Trophoblast cell (in vitro differentiated cells and primary cell): ENCODE data around the gene TMEM232.

Experiments
- DNase-seq, 2 donors: peaks; one replicate each; pipeline ENCODE4 v3.0.0-alpha.2; 2016
- H2AFZ ChIP-seq: 2 replicates; pipeline ENCODE4 v1.6.1; 2013; ENCODE audit warnings: low read length, moderate library complexity, mild to moderate bottlenecking; ENCODE audit not compliant: insufficient read depth, poor library complexity
- H2AK5ac ChIP-seq: 2 replicates; pipeline ENCODE4 v1.6.1; 2013; ENCODE audit warnings: mild to moderate bottlenecking, low read length
- H2BK120ac ChIP-seq: 2 replicates; pipeline ENCODE4 v1.6.1; 2013; ENCODE audit warnings: low read length, mild to moderate bottlenecking, moderate library complexity; ENCODE audit not compliant: insufficient read depth, poor library complexity
- H2BK12ac ChIP-seq: 2 replicates; pipeline ENCODE4 v1.6.1; 2013; ENCODE audit warnings: mild to moderate bottlenecking, low read length, moderate library complexity
- H2BK5ac ChIP-seq: 2 replicates; pipeline ENCODE4 v1.6.1; 2013; ENCODE audit warnings: low read length, low read depth, moderate library complexity, mild to moderate bottlenecking; ENCODE audit not compliant: poor library complexity
- H3K14ac ChIP-seq: 2 replicates; pipeline ENCODE4 v1.6.1; 2013; ENCODE audit warnings: mild to moderate bottlenecking, low read length
- H3K18ac ChIP-seq: 2 replicates; pipeline ENCODE4 v1.6.1; 2013; ENCODE audit warnings: mild to moderate bottlenecking, low read length
- H3K23ac ChIP-seq: 2 replicates; pipeline ENCODE4 v1.6.1; 2013; ENCODE audit warnings: low read length
- H3K27ac ChIP-seq: 2 replicates; pipeline ENCODE4 v1.5.1; 2013; ENCODE audit warnings: low read depth, mild to moderate bottlenecking, inconsistent platforms, low read length, moderate library complexity
- H3K27me3 ChIP-seq: 2 replicates; pipeline ENCODE4 v1.6.1; 2013; ENCODE audit warnings: inconsistent platforms, mild to moderate bottlenecking, low read length, moderate library complexity; ENCODE audit not compliant: insufficient read depth
- H3K36me3 ChIP-seq, 2 experiments: 1 replicate in 1 of 2; 2 replicates in 1 of 2; pipeline ENCODE4 v1.6.1; 2013; ENCODE audit warnings: low read length in 2 of 2, mild to moderate bottlenecking in 2 of 2, moderate library complexity in 1 of 2; ENCODE audit not compliant: insufficient read depth in 2 of 2, control insufficient read depth in 1 of 2
- H3K4ac ChIP-seq: 2 replicates; pipeline ENCODE4 v1.6.1; 2013; ENCODE audit warnings: low read depth, mild to moderate bottlenecking, low read length, moderate library complexity
- H3K4me1 ChIP-seq, 2 experiments: 1 replicate in 1 of 2; 2 replicates in 1 of 2; pipeline ENCODE4 v1.6.1; 2013; ENCODE audit warnings: low read length in 2 of 2, mild to moderate bottlenecking in 2 of 2, moderate library complexity in 1 of 2; ENCODE audit not compliant: insufficient read depth in 2 of 2, control insufficient read depth in 1 of 2
- H3K4me2 ChIP-seq: 2 replicates; pipeline ENCODE4 v1.6.1; 2013; ENCODE audit warnings: inconsistent platforms, mild to moderate bottlenecking, low read length, moderate library complexity
- H3K4me3 ChIP-seq: 2 replicates; pipeline ENCODE4 v1.5.1; 2013; ENCODE audit warnings: mild to moderate bottlenecking, low read depth, low read length, inconsistent platforms
- H3K79me1 ChIP-seq: one replicate; pipeline ENCODE4 v1.6.1; 2013; ENCODE audit warnings: low read length
- H3K79me2 ChIP-seq: 2 replicates; pipeline ENCODE4 v1.6.1; 2013; ENCODE audit warnings: low read length, mild to moderate bottlenecking; ENCODE audit not compliant: control insufficient read depth, insufficient read depth, poor library complexity
- H3K9ac ChIP-seq: 2 replicates; pipeline ENCODE4 v1.6.1; 2013; ENCODE audit warnings: mild to moderate bottlenecking, low read length
- H3K9me3 ChIP-seq: 2 replicates; pipeline ENCODE4 v1.6.1; 2013; ENCODE audit warnings: low read depth, mild to moderate bottlenecking, control low read depth, inconsistent platforms, low read length; ENCODE audit not compliant: insufficient read depth
- H4K12ac ChIP-seq: 2 replicates; pipeline ENCODE4 v1.6.1; 2013; ENCODE audit warnings: low read depth, mild to moderate bottlenecking, low read length, moderate library complexity
- H4K8ac ChIP-seq: 2 replicates; pipeline ENCODE4 v1.6.1; 2013; ENCODE audit warnings: low read depth, mild to moderate bottlenecking, low read length, moderate library complexity
- H4K91ac ChIP-seq: one replicate; pipeline ENCODE4 v1.6.1; 2013; ENCODE audit warnings: low read depth, mild to moderate bottlenecking, low read length, moderate library complexity
- WGBS: extraction: QIAGEN DNeasy Blood & Tissue Kit; methylation state at CpG from one replicate; pipeline ENCODE4 v1.1.7; 2013; ENCODE audit warnings: missing lambda C conversion rate; ENCODE audit not compliant: insufficient read length, insufficient coverage; ENCODE audit errors: extremely low coverage; 5-methylcytosine and 5-hydroxymethylcytosine counted together

TMEM232 gene

DNA sequence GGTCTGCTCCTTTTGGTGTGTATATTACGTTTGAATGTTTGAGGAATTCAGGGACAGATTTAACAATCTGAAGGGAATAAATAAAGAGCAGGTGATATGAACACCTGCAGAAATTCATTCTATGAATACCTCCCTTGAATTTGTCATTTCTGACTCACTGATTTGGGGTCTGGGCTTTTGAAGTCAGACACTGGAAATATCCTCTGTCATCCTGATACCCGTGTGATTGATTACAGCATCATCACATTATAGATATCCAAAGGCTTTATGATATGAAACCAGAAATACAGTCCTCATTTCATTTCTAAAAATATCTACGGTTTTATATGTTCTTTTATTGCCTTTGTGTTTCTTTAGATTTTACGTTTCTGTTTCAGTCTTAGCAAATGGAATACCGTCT is 68.5 kb downstream of the TMEM232 start:
- no peak overlapping the region for H2AK5ac ChIP-seq
- H2AFZ ChIP-seq = no peak overlapping the region
- H2BK120ac ChIP-seq = no peak overlapping the region
- H3K9me3 ChIP-seq = no peaks in the 10 kb centered on the region
- H3K27ac ChIP-seq = no peak overlapping the region
- no peak overlapping the region for H2BK12ac ChIP-seq
- no CpG with 5 or more reads among the region's 5 CpGs for WGBS
- H3K14ac ChIP-seq = no peak overlapping the region
- no peak overlapping the region for H2BK5ac ChIP-seq
- no peak overlapping the region for H4K8ac ChIP-seq
- no peaks in the 10 kb centered on the region for H3K4me1 ChIP-seq
- H3K9ac ChIP-seq = no peak overlapping the region
- H3K4ac ChIP-seq = no peak overlapping the region
- DNase-seq = peak in 1 of 2 donors; percentile 13
- no peak overlapping the region for H4K91ac ChIP-seq
- no peak overlapping the region for H3K4me3 ChIP-seq
- H3K79me2 ChIP-seq = no peaks in the 10 kb centered on the region
- no peaks in the 10 kb centered on the region for H3K27me3 ChIP-seq
- H3K18ac ChIP-seq = no peak overlapping the region
- H3K4me2 ChIP-seq = no peak overlapping the region
- H3K36me3 ChIP-seq = no peaks in the 10 kb centered on the region
- no peak overlapping the region for H3K23ac ChIP-seq
- no peak overlapping the region for H4K12ac ChIP-seq
- H3K79me1 ChIP-seq = no peaks in the 10 kb centered on the region

- no peak overlapping the region for H3K4me3 ChIP-seq
- H2BK120ac ChIP-seq = no peak overlapping the region
- no peak overlapping the region for H3K18ac ChIP-seq
- H3K4me1 ChIP-seq = no peaks in the 10 kb centered on the region
- H3K23ac ChIP-seq = no peak overlapping the region
- H3K14ac ChIP-seq = no peak overlapping the region
- H3K36me3 ChIP-seq = no peaks in the 10 kb centered on the region
- no peak overlapping the region for H4K91ac ChIP-seq
- H3K4me2 ChIP-seq = no peak overlapping the region
- no peaks in the 10 kb centered on the region for H3K79me2 ChIP-seq
- H2AK5ac ChIP-seq = no peak overlapping the region
- H2BK5ac ChIP-seq = no peak overlapping the region
- H3K27ac ChIP-seq = no peak overlapping the region
- H3K79me1 ChIP-seq = no peaks in the 10 kb centered on the region
- no peak overlapping the region for H3K4ac ChIP-seq
- H2BK12ac ChIP-seq = no peak overlapping the region
- H2AFZ ChIP-seq = no peak overlapping the region
- H4K8ac ChIP-seq = no peak overlapping the region
- WGBS = no CpG with 5 or more reads among the region's 3 CpGs
- no peak overlapping the region for H3K9ac ChIP-seq
- DNase-seq = peak; percentile 65 to 89
- H4K12ac ChIP-seq = no peak overlapping the region
- no peaks in the 10 kb centered on the region for H3K27me3 ChIP-seq
- no peaks in the 10 kb centered on the region for H3K9me3 ChIP-seq
Observed at GRCh38 chr5:110653231-110653970, 73.1 kb downstream of the TMEM232 start.

GRCh38 chr5:110651507-110651906 is 75.0 kb downstream of the TMEM232 start:
- no peak overlapping the region for H2AK5ac ChIP-seq
- no peak overlapping the region for H3K27ac ChIP-seq
- H2BK5ac ChIP-seq = no peak overlapping the region
- H3K14ac ChIP-seq = no peak overlapping the region
- no peak overlapping the region for H3K4ac ChIP-seq
- H3K23ac ChIP-seq = no peak overlapping the region
- no peak overlapping the region for H3K18ac ChIP-seq
- no peaks in the 10 kb centered on the region for H3K4me1 ChIP-seq
- H3K9ac ChIP-seq = no peak overlapping the region
- peak; percentile 61 to 82 for DNase-seq
- H3K27me3 ChIP-seq = no peaks in the 10 kb centered on the region
- no peaks in the 10 kb centered on the region for H3K79me2 ChIP-seq
- no peaks in the 10 kb centered on the region for H3K36me3 ChIP-seq
- no peak overlapping the region for H2AFZ ChIP-seq
- no peaks in the 10 kb centered on the region for H3K9me3 ChIP-seq
- H2BK120ac ChIP-seq = no peak overlapping the region
- WGBS = no CpG with 5 or more reads among the region's 3 CpGs
- no peak overlapping the region for H4K12ac ChIP-seq
- no peak overlapping the region for H3K4me2 ChIP-seq
- H4K8ac ChIP-seq = no peak overlapping the region
- no peaks in the 10 kb centered on the region for H3K79me1 ChIP-seq
- H2BK12ac ChIP-seq = no peak overlapping the region
- H3K4me3 ChIP-seq = no peak overlapping the region
- H4K91ac ChIP-seq = no peak overlapping the region

- Histone ChIP-seq H3K79me1 (no peaks in the 10 kb centered on the region), H3K9ac (no peak overlapping the region), H3K27ac (no peak overlapping the region), H3K9me3 (no peaks in the 10 kb centered on the region), H3K36me3 (no peaks in the 10 kb centered on the region), H2AK5ac (no peak overlapping the region), H2AFZ (no peak overlapping the region), H3K4me3 (no peak overlapping the region), H2BK120ac (no peak overlapping the region), H4K91ac (no peak overlapping the region), H3K4me2 (no peak overlapping the region), H3K27me3 (no peaks in the 10 kb centered on the region), H2BK5ac (no peak overlapping the region), H4K8ac (no peak overlapping the region), H3K14ac (no peak overlapping the region), H3K23ac (no peak overlapping the region), H3K4me1 (no peaks in the 10 kb centered on the region), H2BK12ac (no peak overlapping the region), H4K12ac (no peak overlapping the region), H3K79me2 (no peaks in the 10 kb centered on the region), H3K4ac (no peak overlapping the region), H3K18ac (no peak overlapping the region)
- no CpG with 5 or more reads among the region's 1 CpG for WGBS
- DNase-seq = no peak
Observed at GRCh38 chr5:110644357-110644756, 82.1 kb downstream of the TMEM232 start.
